ENCODE results near the gene MTMR4. TPM values are rescaled to one million over a fixed set of nuclear protein-coding genes. Genes with fewer than 3 reads are reported as not detected.
A peak's percentile ranks its signal among the peaks of the same experiment; 100 is the strongest.

MTMR4 gene
- total and polyA plus RNA-seq, 2 experiments from 2014 or later, result 11.1 to 42.2 TPM

GRCh38 chr17:58488428-58488890, 26.0 kb downstream of the MTMR4 start:
- Histone ChIP-seq H2AFZ (no peak overlapping the region), H3F3A (replicated peaks; ENCODE audit: low read depth) (peaks cover 7% of the 10 kb centered on the region; the same call in 1 of the 2 replicates), H3K4me1 (ENCODE audit: insufficient read depth) (0 out of 2 replicates have a peak, but pooled peaks cover 3% of the 10 kb centered on the region), H3K27me3 (ENCODE audit: insufficient read depth) (peaks cover 20% of the 10 kb centered on the region), H4K20me1 (replicated peaks; ENCODE audit: insufficient read depth) (peaks cover 3% of the 10 kb centered on the region; the same call in 1 of the 2 replicates), H3K79me2 (replicated peaks; ENCODE audit: insufficient read depth) (no peaks in the 10 kb centered on the region), H3K9me2 (ENCODE audit: insufficient read depth) (peaks cover 3% of the 10 kb centered on the region; the same call in 1 of the 2 replicates), H3K4me3 (no peak overlapping the region), H3K36me3 (ENCODE audit: insufficient read depth) (peaks cover 35% of the 10 kb centered on the region), H3K4me2 (no peak overlapping the region), H3K27ac (ENCODE audit: low read depth) (no peak overlapping the region)
- Mint-ChIP-seq H3K27ac (no peak overlapping the region), H3K4me1 (no peaks in the 10 kb centered on the region), H3K27me3 (ENCODE audit: insufficient read depth, low read depth, poor library complexity) (peaks cover 4% of the 10 kb centered on the region), H3K4me3 (no peak overlapping the region), H3K36me3 (ENCODE audit: low read depth) (peaks cover 48% of the 10 kb centered on the region), H3K9me3 (no peaks in the 10 kb centered on the region; the same call in 2 of the 3 replicates)
- DNase-seq (ENCODE audit: low spot score) (peak; percentile 27), ATAC-seq (no peak)
- TF ChIP-seq EZH2 (IDR thresholded peaks at IDR 0.05; ENCODE audit: low read depth, unreplicated experiment), result no peak
- TF ChIP-seq, protein P1, sequence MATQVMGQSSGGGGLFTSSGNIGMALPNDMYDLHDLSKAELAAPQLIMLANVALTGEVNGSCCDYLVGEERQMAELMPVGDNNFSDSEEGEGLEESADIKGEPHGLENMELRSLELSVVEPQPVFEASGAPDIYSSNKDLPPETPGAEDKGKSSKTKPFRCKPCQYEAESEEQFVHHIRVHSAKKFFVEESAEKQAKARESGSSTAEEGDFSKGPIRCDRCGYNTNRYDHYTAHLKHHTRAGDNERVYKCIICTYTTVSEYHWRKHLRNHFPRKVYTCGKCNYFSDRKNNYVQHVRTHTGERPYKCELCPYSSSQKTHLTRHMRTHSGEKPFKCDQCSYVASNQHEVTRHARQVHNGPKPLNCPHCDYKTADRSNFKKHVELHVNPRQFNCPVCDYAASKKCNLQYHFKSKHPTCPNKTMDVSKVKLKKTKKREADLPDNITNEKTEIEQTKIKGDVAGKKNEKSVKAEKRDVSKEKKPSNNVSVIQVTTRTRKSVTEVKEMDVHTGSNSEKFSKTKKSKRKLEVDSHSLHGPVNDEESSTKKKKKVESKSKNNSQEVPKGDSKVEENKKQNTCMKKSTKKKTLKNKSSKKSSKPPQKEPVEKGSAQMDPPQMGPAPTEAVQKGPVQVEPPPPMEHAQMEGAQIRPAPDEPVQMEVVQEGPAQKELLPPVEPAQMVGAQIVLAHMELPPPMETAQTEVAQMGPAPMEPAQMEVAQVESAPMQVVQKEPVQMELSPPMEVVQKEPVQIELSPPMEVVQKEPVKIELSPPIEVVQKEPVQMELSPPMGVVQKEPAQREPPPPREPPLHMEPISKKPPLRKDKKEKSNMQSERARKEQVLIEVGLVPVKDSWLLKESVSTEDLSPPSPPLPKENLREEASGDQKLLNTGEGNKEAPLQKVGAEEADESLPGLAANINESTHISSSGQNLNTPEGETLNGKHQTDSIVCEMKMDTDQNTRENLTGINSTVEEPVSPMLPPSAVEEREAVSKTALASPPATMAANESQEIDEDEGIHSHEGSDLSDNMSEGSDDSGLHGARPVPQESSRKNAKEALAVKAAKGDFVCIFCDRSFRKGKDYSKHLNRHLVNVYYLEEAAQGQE (IDR thresholded peaks at IDR 0.05; ENCODE audit: unreplicated experiment), result no peak
- TF ChIP-seq, protein P2, sequence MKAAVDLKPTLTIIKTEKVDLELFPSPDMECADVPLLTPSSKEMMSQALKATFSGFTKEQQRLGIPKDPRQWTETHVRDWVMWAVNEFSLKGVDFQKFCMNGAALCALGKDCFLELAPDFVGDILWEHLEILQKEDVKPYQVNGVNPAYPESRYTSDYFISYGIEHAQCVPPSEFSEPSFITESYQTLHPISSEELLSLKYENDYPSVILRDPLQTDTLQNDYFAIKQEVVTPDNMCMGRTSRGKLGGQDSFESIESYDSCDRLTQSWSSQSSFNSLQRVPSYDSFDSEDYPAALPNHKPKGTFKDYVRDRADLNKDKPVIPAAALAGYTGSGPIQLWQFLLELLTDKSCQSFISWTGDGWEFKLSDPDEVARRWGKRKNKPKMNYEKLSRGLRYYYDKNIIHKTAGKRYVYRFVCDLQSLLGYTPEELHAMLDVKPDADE (IDR thresholded peaks at IDR 0.05), result no peak
- TF ChIP-seq ZNF462 (CRISPR knock-in tag; IDR thresholded peaks at IDR 0.05), result no peak
- TF ChIP-seq STAT1 (IDR thresholded peaks at IDR 0.05; ENCODE audit: unreplicated experiment), result no peak
- TF ChIP-seq ZNF331 (CRISPR knock-in tag; IDR thresholded peaks at IDR 0.05; ENCODE audit: low read depth), result no peak
- TF ChIP-seq EZH2phosphoT487 (IDR thresholded peaks at IDR 0.05; ENCODE audit: unreplicated experiment), result no peak
- TF ChIP-seq ZNF114 (CRISPR knock-in tag; IDR thresholded peaks at IDR 0.05), result no peak
- TF ChIP-seq NANOG (IDR thresholded peaks at IDR 0.05; ENCODE audit: borderline replicate concordance), result no peak
- no peak for TF ChIP-seq CREB1 (CRISPR knock-in tag; IDR thresholded peaks at IDR 0.05; ENCODE audit: low read depth)
- TF ChIP-seq, protein P3, sequence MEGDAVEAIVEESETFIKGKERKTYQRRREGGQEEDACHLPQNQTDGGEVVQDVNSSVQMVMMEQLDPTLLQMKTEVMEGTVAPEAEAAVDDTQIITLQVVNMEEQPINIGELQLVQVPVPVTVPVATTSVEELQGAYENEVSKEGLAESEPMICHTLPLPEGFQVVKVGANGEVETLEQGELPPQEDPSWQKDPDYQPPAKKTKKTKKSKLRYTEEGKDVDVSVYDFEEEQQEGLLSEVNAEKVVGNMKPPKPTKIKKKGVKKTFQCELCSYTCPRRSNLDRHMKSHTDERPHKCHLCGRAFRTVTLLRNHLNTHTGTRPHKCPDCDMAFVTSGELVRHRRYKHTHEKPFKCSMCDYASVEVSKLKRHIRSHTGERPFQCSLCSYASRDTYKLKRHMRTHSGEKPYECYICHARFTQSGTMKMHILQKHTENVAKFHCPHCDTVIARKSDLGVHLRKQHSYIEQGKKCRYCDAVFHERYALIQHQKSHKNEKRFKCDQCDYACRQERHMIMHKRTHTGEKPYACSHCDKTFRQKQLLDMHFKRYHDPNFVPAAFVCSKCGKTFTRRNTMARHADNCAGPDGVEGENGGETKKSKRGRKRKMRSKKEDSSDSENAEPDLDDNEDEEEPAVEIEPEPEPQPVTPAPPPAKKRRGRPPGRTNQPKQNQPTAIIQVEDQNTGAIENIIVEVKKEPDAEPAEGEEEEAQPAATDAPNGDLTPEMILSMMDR (conservative IDR thresholded peaks at IDR 0.05; ENCODE audit: low read depth in 2 of 2), result no peak
- TF ChIP-seq JUNB (IDR thresholded peaks at IDR 0.05; ENCODE audit: unreplicated experiment), result no peak
- TF ChIP-seq POLR2AphosphoS5 (IDR thresholded peaks at IDR 0.05; ENCODE audit: low read depth), result no peak

Data from GM23338 (cell line).